ENCODE results near the gene VIT. TPM values are rescaled to one million over a fixed set of nuclear protein-coding genes. Genes with fewer than 3 reads are reported as not detected.

VIT gene
- total RNA-seq, 4 donors from 2014 or later = 21.3 to 42.7 (median 28.9) TPM

DNA sequence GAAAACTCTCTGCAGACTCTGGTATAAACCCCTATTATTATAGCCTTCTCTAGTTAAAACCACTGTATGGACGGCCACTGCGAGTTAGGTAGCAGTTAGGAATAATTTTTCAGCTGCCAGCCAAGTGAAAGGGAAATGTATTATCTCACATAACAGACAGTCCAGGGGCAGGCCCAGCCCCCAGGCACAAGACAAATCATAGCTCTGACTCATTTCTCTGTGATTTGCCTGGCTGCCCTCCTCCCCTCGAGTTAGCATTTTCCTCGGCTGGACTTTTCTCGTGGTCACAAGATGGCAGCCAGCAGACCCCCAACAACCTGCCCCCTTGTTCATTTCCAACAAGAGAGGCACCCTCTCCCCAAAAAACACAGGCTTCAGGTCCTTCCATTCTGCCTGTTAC, 10.5 kb downstream of the VIT start:
- WGBS, 2 donors (ENCODE audit: low coverage in 1 of 2) = 64 to 81% methylated on average over 2 to 3 of the region's 5 CpGs
- Histone ChIP-seq H3K36me3 (no peaks in the 10 kb centered on the region), H3K4me3 (no peak overlapping the region), H3K27me3 (no peaks in the 10 kb centered on the region), H3K4me1 (peaks cover 0 to 21% (median 0%) of the 10 kb centered on the region in 3 donors), H3K27ac (peak overlapping the region in 3 of 4 donors; percentile 58 to 70 (median 67)), H3K9me3 (peaks cover 0 to 10% (median 0%) of the 10 kb centered on the region in 3 donors)
- TF ChIP-seq POLR2A (IDR thresholded peaks at IDR 0.05) (no peak), EP300 (IDR thresholded peaks at IDR 0.05) (no peak), POLR2AphosphoS5 (IDR thresholded peaks at IDR 0.05) (no peak)
- TF ChIP-seq, protein P1, sequence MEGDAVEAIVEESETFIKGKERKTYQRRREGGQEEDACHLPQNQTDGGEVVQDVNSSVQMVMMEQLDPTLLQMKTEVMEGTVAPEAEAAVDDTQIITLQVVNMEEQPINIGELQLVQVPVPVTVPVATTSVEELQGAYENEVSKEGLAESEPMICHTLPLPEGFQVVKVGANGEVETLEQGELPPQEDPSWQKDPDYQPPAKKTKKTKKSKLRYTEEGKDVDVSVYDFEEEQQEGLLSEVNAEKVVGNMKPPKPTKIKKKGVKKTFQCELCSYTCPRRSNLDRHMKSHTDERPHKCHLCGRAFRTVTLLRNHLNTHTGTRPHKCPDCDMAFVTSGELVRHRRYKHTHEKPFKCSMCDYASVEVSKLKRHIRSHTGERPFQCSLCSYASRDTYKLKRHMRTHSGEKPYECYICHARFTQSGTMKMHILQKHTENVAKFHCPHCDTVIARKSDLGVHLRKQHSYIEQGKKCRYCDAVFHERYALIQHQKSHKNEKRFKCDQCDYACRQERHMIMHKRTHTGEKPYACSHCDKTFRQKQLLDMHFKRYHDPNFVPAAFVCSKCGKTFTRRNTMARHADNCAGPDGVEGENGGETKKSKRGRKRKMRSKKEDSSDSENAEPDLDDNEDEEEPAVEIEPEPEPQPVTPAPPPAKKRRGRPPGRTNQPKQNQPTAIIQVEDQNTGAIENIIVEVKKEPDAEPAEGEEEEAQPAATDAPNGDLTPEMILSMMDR (IDR thresholded peaks at IDR 0.05) = no peak
- ATAC-seq = no peak

DNA sequence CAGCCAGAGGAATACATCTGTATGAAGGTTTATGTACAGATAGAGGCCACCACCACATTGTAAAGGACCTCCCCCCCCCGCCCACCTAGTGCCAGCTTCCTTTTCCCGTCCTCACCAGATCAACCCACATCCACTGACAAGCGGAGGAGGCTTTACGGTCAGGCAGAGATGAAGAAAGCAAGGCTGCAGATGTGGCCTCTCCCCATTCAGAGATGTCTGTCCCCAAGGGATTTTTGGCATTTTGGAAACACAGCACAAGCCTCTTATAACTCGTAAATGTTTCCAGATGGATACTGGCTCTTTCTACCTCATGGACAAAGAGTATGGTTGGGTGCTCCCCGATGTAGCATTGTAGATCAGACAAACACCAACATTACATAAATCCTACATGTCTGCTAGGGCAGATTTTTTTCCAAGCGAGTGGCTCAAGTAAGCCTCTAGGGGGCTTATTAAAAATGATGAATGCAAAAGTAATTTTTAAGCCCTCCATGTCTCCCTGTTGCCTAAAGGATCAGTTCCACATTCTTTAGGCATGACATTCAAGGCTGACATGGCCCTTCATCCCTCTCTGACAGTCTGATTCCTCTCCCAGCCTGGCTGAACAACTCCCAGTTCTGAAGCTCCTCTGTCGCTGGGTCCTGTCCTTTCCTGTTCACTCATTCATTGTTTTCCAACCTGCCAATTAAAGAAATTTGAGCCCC, 11.7 kb downstream of the VIT start:
- peak overlapping the region in 3 of 4 donors; percentile 43 to 67 (median 58) for H3K27ac ChIP-seq
- no peaks in the 10 kb centered on the region for H3K27me3 ChIP-seq
- 60 to 61% methylated on average over 7 of the region's 8 CpGs for WGBS, 2 donors (ENCODE audit: low coverage in 1 of 2)
- H3K4me3 ChIP-seq = no peak overlapping the region
- no peak for TF ChIP-seq POLR2A (IDR thresholded peaks at IDR 0.05)
- no peak for TF ChIP-seq EP300 (IDR thresholded peaks at IDR 0.05)
- no peak for TF ChIP-seq POLR2AphosphoS5 (IDR thresholded peaks at IDR 0.05)
- TF ChIP-seq, protein P1 (IDR thresholded peaks at IDR 0.05) = no peak
- no peaks in the 10 kb centered on the region for H3K36me3 ChIP-seq
- ATAC-seq = peak; percentile 68
- peaks cover 0 to 10% (median 0%) of the 10 kb centered on the region in 3 donors for H3K9me3 ChIP-seq
- H3K4me1 ChIP-seq = peaks cover 0 to 21% (median 0%) of the 10 kb centered on the region in 3 donors

DNA sequence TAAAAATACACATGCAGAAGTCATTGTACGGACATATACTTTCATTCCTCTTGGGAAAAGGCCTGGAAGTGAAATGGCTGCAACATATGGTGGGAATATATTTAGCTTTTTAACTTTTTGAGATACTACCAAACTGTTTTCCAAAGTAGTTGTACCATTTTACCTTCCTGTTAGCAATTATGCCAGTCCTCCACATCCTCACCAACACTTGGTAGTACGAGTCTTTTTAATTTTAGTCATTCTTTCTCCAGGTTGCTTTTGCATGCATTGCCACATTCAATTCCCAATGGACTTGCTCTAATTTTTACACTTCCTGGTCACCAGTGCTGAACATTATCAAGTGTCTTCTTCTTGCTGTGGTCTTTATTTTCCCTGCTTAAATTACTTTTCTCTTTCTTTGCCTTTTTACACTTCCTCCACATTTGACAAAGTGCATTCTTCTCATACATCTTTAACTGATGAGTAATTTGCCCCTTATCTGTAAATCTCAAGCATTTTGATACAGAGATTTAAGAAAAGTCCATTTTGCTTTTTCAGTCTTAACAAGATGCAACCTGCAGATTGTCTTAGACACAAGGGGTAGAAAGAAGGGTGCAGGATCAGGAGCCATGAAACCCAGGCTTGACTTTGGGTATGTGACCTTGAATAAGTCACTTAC, 14.5 kb downstream of the VIT start:
- H3K4me3 ChIP-seq = no peak overlapping the region
- peaks cover 0 to 10% (median 0%) of the 10 kb centered on the region in 3 donors for H3K9me3 ChIP-seq
- WGBS, 2 donors (ENCODE audit: low coverage in 1 of 2) = 100% methylated on average over 2 of the region's 2 CpGs
- H3K27me3 ChIP-seq = no peaks in the 10 kb centered on the region
- no peak for ATAC-seq
- H3K4me1 ChIP-seq = peaks cover 0 to 14% (median 0%) of the 10 kb centered on the region in 3 donors
- TF ChIP-seq POLR2AphosphoS5 (IDR thresholded peaks at IDR 0.05) (no peak), POLR2A (IDR thresholded peaks at IDR 0.05) (no peak), EP300 (IDR thresholded peaks at IDR 0.05) (no peak)
- TF ChIP-seq, protein P1 (IDR thresholded peaks at IDR 0.05) = no peak
- no peaks in the 10 kb centered on the region for H3K36me3 ChIP-seq
- H3K27ac ChIP-seq = no peak overlapping the region

DNA sequence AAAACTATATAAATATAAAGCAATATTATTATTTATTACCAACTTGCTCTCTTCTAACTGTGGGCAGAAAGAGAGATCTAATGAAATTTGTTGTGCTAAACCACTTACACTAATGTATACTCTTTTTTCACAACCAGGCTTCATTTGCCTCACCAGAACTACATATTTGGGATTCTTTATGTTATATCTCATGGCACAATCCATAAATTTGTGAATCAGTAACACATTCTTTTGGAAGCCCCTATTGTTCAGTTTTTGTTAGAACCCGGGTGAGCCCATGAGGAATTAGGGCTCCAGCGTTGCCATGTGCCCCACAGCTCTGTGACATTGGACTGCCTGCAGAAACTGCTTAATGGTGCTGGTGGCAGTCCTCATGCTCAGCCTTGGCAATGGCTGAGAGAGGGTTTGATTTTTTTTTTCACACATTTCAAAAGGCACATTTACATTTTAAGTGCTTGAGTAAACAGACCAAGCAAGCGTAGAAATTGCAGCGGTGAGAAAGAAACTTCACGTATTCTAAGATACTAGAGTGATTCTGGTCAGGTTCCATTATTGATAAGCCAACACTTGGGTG, 15.3 kb downstream of the VIT start:
- Histone ChIP-seq H3K9me3 (peaks cover 0 to 10% (median 0%) of the 10 kb centered on the region in 3 donors), H3K36me3 (no peaks in the 10 kb centered on the region), H3K4me1 (peaks cover 0 to 8% (median 0%) of the 10 kb centered on the region in 3 donors), H3K4me3 (no peak overlapping the region), H3K27me3 (no peaks in the 10 kb centered on the region), H3K27ac (no peak overlapping the region)
- TF ChIP-seq POLR2AphosphoS5 (IDR thresholded peaks at IDR 0.05) = no peak
- no peak for TF ChIP-seq EP300 (IDR thresholded peaks at IDR 0.05)
- TF ChIP-seq, protein P1 (IDR thresholded peaks at IDR 0.05) = no peak
- TF ChIP-seq POLR2A (IDR thresholded peaks at IDR 0.05) = no peak
- ATAC-seq = no peak
- WGBS, 2 donors (ENCODE audit: low coverage in 1 of 2) = 73 to 77% methylated on average over 4 to 5 of the region's 5 CpGs
